ENCODE measurements around the gene SFMBT2. TPM values are rescaled to one million over a fixed set of nuclear protein-coding genes. Genes with fewer than 3 reads are reported as not detected.
"Not testable (repeated sequence)": the region's sequence is repeated elsewhere in the genome, so short reads cannot be mapped to it uniquely, and the experiment has no call there.

The SFMBT2 gene
- total RNA-seq, 1 donor from 2014 or later, result 22.3 TPM

DNA sequence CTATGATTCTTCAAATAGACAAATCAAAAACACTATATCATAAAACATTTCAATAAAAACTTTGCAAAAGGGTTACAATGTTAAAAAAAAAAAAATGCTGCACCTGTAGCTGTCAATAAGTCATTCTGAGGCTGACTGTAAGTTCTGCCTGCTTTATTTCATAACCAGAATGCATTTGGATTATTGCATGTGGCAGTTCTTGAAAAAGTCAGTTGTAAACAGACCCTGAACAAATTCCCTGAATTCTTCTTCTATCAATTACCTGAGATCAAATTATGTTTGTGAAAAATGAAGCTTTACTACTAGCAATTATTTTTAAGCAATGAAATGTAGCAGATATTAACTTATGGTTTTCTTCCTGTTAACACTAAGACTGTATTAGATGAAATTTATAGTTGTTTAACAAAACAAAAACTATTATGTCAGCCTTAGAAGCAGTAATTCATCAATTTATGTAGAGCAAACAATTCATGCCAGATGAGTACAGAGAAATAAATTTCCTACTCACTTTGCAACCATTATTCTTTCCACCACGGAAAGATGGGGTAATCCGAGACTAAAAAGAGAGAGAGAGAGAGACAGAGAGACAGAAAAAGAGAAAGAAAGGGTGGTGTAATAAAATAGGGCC is 107.8 kb downstream of the SFMBT2 start:
- no peaks in the 10 kb centered on the region for H3K36me3 ChIP-seq
- DNase-seq (no peak), ATAC-seq (no peak)
- TF ChIP-seq, protein P1, sequence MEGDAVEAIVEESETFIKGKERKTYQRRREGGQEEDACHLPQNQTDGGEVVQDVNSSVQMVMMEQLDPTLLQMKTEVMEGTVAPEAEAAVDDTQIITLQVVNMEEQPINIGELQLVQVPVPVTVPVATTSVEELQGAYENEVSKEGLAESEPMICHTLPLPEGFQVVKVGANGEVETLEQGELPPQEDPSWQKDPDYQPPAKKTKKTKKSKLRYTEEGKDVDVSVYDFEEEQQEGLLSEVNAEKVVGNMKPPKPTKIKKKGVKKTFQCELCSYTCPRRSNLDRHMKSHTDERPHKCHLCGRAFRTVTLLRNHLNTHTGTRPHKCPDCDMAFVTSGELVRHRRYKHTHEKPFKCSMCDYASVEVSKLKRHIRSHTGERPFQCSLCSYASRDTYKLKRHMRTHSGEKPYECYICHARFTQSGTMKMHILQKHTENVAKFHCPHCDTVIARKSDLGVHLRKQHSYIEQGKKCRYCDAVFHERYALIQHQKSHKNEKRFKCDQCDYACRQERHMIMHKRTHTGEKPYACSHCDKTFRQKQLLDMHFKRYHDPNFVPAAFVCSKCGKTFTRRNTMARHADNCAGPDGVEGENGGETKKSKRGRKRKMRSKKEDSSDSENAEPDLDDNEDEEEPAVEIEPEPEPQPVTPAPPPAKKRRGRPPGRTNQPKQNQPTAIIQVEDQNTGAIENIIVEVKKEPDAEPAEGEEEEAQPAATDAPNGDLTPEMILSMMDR (IDR thresholded peaks at IDR 0.05), result no peak
- intact Hi-C loops (cut with DNase I), result no loop called here
- H3K9me3 ChIP-seq, result no peaks in the 10 kb centered on the region
- no peak overlapping the region for H3K27ac ChIP-seq
- H3K4me1 ChIP-seq, result peaks cover 15% of the 10 kb centered on the region
- H3K4me3 ChIP-seq, result no peak overlapping the region
- no peaks in the 10 kb centered on the region for H3K27me3 ChIP-seq (ENCODE audit: low read depth)

DNA sequence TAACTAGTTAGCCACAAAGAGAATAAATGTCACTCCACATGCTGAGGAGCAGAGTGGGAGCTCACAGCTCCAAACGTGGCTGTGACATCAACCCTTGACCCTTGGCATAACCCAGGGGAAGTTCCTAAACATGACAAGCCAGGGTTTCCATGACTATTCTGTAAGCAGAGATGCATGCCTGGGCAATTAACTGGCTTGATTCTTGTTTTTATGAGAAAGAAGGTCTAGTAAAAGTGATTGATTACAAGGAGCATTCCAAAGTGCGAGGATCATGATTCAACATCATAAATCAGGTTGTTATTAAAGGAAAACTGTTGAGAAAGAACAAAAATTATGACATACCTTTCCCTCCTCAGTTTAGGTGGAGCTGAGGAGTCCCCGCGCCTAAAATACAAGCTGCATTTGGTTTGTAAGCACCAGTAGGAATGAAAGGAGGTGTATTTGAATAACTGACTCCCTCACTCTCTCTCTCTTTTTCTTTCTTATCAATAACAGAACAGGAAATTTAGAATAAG is 108.4 kb downstream of the SFMBT2 start:
- TF ChIP-seq, protein P1 (IDR thresholded peaks at IDR 0.05), result no peak
- ATAC-seq, result no peak
- Histone ChIP-seq H3K27me3 (ENCODE audit: low read depth) (no peaks in the 10 kb centered on the region), H3K9me3 (no peaks in the 10 kb centered on the region), H3K4me1 (peaks cover 15% of the 10 kb centered on the region), H3K27ac (no peak overlapping the region), H3K4me3 (no peak overlapping the region), H3K36me3 (no peaks in the 10 kb centered on the region)
- intact Hi-C loops (cut with DNase I), result no loop called here
- no peak for DNase-seq

DNA sequence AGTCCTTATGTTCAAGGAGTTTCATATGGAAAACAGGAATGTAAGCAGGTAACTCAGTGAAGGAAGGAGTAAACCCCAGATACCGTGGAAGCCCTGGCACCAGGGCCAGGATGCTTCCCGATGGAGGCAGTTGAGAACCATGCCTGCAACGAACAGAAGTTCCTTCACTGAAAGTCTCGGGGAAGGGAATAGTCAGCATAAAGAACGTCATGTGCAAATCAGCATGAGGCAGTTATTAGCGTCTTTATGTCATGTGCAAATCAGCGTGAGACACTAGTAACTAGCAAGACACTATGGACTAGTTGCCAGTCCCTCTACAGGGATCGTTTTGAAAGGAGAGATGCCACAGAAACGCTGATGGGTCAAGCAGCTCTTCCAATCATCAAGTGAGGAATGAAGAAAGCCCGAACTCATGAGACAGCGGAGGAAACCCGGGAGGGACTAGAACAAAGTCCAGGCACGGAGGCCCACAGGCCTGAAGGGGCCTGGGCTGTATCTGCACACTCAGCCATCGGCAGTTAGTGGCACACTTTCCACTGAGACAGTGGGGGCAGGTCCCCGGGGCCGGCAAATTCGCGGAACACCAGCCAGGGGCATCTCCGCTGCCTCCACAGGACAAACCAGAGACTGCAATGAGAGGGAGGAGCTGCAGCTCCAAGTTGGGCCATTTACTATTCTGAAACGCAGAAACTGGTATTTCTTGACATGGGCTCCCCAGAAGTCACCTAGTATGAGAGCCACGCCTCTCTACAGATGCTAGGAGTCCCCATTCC is 109.6 kb downstream of the SFMBT2 start:
- Histone ChIP-seq H3K4me1 (peaks cover 12% of the 10 kb centered on the region), H3K4me3 (no peak overlapping the region), H3K27ac (no peak overlapping the region), H3K9me3 (no peaks in the 10 kb centered on the region), H3K27me3 (ENCODE audit: low read depth) (no peaks in the 10 kb centered on the region), H3K36me3 (no peaks in the 10 kb centered on the region)
- no peak for DNase-seq
- intact Hi-C loops (cut with DNase I), result no loop called here
- TF ChIP-seq, protein P1 (IDR thresholded peaks at IDR 0.05), result no peak
- ATAC-seq, result peak in 1 of 2 donors; percentile 31

DNA sequence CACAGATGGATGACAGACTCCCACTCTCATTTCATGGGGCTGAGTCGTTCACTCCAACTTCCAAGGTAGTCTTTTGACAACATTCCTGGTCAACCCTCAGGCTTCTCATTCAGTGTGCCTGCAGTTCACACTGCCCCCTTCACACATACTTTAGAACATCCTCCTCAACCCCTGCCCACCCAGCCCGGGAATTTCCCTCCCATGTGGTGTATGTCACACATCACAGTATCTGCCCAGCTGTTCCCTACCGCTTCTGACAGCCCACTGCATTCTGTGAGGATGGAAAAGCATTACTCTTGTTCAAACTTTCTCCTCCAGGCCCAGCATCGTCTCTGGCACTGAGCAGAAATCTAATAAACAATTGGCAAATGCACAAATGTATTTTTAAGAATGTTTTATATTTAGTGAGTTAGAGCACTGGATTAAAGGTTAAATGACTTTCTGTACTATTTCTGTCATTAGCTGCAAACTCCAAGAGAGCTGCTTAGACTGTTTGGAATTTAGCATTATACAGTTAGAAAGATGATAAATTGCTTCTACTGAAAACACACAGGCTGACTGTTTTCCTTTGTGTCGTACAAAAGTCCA is 110.4 kb downstream of the SFMBT2 start:
- Histone ChIP-seq H3K4me3 (no peak overlapping the region), H3K27ac (no peak overlapping the region), H3K36me3 (no peaks in the 10 kb centered on the region), H3K27me3 (ENCODE audit: low read depth) (no peaks in the 10 kb centered on the region), H3K4me1 (peaks cover 7% of the 10 kb centered on the region), H3K9me3 (no peaks in the 10 kb centered on the region)
- TF ChIP-seq, protein P1 (IDR thresholded peaks at IDR 0.05), result no peak
- ATAC-seq (peak; percentile 42 to 60), DNase-seq (no peak)
- intact Hi-C loops (cut with DNase I), result no loop called here

DNA sequence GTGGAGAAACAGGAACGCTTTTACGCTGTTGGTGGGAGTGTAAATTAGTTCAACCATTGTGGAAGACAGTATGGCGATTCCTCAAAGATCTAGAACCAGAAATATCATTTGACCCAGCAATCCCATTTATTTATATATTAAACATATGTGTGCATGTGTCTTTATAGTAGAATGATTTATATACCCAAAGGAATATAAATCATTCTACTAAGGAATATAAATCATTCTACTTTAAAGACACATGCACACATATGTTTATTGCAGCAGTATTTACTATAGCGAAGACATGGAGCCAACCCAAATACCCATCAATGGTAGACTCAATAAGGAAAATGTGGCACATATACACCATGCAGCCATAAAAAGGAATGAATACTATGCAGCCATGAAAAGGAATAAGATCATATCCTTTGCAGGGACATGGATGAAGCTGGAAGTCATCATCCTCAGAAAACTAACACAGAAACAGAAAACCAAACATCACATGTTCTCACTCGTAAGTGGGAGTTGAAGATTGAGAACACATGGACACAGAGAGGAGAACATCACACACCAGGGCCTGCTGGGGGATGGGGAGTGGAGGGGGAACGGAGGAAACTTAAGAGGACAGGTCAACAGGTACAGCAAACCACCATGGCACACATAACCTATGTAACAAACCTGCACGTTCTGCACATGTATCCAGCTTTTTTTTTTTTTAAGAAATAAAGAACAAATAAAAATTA is 111.1 kb downstream of the SFMBT2 start:
- DNase-seq; H3K9me3 ChIP-seq; H3K27me3 ChIP-seq (ENCODE audit: low read depth); ATAC-seq; intact Hi-C loops (cut with DNase I); H3K36me3 ChIP-seq; H3K27ac ChIP-seq; H3K4me1 ChIP-seq; H3K4me3 ChIP-seq: not testable (repeated sequence)
